Measurements from ENCODE around the gene EFCAB12.

DNA sequence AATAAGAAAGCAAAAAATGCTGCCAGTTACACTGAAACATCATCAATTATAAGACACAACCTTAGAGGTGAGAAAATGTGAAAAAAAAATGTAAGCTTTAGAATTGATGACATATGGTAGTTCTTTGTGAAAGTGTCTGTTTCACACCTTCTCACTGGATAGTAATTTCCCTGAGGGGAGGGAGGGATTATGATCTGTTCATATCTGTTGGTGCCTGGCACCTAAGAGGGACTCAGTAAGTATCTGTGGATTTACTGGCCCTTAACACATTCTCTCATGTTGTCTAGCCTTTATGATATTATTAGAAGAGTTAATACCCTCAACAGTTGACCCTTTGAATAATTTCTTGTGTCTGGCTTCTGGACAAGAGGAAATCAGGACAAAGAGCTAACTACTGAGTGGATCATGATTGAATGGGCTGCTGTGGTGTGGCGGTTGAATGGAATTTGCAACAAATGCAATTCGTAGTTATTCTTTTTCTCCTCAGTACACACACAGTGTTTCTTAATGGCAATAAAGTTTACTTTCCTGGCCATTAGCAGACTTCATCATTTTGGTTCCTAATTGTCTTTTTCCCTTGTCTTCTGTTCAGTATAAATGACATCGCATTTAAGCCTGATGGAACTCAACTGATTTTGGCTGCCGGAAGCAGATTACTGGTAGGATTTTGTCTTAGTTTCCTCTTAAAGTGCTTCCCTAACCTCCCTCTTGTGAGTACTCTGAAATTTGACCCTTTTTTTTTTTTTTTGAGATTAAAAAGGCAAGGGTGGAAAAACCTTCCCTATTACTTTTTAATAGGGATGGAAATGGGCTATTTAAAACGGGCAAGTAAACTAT, 21.1 kb upstream of the EFCAB12 start:
- TF ChIP-seq CTCF (conservative IDR thresholded peaks at IDR 0.05; ENCODE audit: low read length) (no peak), EZH2phosphoT487 (IDR thresholded peaks at IDR 0.05; ENCODE audit: borderline replicate concordance, low read depth, low read length) (no peak)
